HG03045 (cell line): ENCODE measurements around the gene PTPRO.

Experiments used
- ATAC-seq: cut with Tn5 transposase; IDR thresholded peaks from one replicate; pipeline ENCODE4 v1.9.1; 2021; ENCODE audit warnings: mild to moderate bottlenecking, moderate library complexity; ENCODE audit not compliant: unreplicated experiment

Gene PTPRO

GRCh38 chr12:15322164-15323061 is at the start of gene PTPRO:
Gene PTPRO (plus strand): TSS chr12:15322508.
- no peak for ATAC-seq

DNA sequence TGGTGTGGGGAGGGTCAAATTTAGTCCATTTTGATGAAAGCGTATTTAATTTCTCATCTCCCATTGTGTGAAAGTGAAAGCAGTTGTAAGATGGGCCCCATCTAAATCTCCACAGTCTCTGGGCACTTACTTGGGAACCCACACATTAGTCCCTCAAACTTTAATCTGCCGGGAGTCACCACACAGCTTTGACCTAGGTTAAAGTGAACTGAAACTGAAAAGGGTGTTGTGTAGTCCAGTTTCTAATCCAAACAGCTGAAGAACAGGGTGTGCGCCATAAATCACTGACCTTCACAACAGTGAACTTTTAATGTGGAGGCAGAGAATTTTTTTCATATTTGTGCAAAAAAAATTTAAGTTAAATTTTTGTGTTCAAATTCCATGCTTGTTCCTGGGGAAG is 48.4 kb upstream of the PTPRO start:
- ATAC-seq = no peak

GRCh38 chr12:15274561-15274967 is 47.7 kb upstream of the PTPRO start:
- no peak for ATAC-seq

DNA sequence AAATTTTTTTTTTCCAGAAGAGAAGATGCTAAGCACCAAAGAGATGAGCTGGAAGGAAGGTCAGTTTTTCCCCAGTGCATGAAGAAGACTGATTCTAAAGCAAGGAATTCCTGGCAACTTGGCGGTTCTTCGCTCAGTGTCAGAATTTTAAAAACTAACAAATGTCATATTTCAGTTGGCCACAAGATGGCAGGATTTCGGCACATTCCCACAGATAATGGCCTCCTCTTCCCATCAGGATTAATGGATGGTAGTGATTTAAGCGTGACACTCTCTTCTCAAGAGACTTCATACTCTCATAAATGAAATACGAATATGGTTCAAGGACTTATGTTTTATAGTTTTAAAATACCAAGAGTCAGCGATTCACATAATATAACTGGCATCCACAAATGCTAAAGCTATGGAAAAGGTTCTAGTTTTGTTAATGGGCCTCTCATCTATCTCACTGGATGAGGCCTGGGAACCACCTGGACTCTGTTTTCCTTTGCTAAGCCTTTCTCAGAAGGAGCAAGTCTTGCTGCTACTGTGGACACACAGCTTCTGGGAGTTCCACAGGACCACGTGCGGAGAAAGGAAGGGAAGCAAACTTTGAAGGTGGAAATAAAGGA is 46.1 kb upstream of the PTPRO start:
- no peak for ATAC-seq

DNA sequence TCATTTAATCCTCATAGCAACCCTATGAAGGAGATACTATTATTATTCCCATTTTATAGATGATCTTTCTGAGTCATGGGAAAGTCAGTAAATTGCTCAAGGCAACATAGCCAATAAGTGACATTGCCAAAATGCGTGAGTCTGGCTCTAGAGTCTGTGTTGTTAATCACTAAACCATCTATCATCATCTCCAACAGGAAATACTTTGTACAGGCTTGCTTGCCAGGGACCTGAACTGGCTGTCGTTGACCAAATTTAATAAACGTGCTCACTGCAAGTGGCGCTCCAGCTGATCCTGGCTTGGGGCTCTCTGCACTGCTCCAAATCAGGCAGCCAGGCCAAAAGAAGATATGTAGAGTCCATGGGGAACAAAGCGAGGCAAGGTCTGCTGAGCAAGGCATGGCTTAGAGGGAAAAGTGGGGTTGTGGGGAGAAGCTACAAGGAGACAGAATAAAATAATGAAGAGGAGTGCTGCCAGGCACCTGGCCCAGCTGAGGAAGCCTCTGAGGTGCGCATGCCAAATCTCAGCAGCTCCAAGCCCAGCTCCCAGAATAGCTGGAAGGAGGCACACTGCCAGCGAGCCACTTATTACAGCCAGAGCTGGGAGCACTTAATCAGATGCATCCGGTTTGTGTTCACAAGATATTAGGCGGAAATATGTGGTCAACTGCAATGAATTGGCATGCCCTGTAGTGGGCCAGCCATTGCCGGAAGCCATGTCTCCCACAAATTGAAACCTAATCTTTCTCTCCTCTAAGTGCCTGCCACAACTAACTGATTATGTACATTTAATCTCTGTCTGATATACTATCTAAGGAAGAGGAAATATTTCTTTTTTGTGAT is 43.3 kb upstream of the PTPRO start:
- ATAC-seq = no peak

GRCh38 chr12:15280930-15281329 is 41.4 kb upstream of the PTPRO start:
- no peak for ATAC-seq

DNA sequence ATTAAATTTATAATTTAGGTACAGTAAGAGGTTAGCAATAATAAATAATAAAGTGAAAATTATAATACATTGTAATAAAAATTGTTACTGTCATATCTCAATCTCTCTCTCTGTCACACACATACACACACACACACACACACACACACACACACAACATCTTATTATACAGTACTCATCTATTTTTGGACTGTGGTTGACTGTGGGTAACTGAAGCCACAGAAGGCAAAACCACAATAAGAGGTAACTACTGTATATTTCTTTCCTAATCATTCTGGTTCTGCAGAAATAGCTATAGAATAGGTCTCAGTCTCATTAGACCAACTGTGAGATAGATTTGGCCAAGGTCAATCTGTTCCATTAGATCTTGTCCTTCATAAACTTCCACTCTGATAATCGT is 33.1 kb upstream of the PTPRO start:
- no peak for ATAC-seq

GRCh38 chr12:15293731-15294130 is 28.6 kb upstream of the PTPRO start:
- ATAC-seq = no peak

- ATAC-seq = no peak
Measured at GRCh38 chr12:15299947-15300346, 22.4 kb upstream of the PTPRO start.

GRCh38 chr12:15304296-15304695 is 18.0 kb upstream of the PTPRO start:
- ATAC-seq = no peak

- no peak for ATAC-seq
Measured at GRCh38 chr12:15306605-15307004, 15.7 kb upstream of the PTPRO start.

DNA sequence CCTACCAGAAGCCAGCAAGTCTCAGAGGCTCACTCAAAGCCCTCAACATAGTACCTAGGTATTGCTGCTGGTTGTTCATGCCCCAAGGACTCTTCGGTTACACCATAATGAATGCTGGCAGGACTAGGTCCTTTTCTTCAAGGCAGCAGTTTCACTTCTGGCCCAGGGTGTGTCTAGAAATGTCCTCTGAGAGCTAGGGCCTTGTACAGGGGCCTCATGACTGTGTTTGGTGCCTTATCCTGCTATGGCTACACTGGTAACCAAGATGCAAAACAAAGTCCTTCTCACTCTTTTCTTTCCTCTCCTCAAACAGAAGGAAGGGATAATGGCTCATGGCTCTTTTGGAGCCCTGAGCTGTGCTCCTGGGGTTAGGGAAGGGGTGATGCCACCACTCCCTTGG is 15.2 kb upstream of the PTPRO start:
- no peak for ATAC-seq

DNA sequence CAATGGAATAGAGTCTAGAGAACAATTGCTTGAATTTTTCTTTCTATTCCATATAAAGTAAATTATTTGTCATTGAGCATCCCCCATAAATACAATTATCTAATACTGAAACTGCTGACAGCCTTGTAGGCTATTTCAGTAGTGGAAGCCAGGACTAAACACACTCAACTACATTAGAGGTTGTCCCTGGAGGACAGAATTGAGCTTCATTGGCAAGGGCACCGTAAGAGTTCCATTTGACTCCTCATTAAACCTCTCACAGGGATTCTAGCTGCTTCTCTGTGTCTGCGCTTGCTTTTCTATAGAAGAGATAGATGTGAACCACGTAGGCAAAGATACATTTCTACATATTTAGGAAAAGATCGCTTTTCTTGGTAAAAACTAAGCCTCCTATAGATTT is 3.5 kb upstream of the PTPRO start:
- no peak for ATAC-seq

DNA sequence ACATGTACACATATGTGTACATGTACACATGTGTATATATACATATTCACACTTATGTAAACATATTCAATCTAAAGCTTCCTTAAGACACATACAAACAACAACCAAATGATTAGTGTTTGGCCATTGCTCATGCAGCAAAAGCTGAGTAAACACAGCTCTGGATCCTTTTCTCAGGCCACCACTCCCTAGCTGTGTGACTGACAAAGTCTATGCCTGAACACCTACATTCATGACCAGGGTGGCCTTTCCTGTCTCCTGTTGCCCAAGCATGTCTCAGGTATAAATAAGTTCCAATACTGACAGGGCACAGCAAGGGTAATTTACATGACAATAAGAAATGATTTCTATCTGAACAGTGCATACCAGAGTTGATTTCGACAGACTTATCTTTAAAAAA is 1.4 kb upstream of the PTPRO start:
- ATAC-seq = no peak

DNA sequence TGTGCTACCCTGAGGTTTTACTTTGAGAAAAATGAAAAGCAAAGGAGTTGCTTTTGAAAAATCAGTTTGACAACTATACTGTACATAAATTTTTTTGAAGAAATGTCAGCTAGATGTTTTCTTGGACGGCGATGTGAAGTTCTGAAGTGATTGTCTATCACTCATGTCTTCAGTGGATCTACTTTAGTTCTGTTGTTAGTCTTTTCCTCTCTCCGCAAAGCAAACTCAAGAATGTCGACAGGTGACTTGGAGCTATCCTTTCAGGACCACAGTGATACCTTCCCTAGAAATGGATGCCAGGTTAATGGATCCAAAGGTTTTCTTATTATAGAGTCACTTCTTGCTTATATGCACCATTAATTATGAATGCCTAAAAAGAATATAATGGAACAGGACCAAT is 1.2 kb downstream of the PTPRO start:
- no peak for ATAC-seq

GRCh38 chr12:15329891-15330290 is 7.6 kb downstream of the PTPRO start:
- ATAC-seq = no peak

DNA sequence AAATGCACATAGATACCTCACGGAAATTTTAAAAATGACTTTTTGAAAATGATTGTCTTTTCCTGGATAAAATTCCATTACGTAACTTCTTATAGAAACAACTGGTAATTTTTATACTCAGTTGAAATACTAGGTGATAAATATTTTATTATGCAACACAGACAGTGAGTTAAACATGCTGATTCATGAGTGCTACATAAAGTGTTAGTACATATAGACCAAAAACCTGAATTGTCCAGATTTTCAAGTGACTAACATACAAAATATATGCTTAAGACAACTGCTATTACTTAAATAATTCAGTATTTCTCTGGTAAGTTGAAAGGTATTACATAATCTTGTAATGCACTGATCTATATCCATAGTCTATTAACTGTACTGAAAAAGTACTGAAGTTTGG is 11.9 kb downstream of the PTPRO start:
- no peak for ATAC-seq

DNA sequence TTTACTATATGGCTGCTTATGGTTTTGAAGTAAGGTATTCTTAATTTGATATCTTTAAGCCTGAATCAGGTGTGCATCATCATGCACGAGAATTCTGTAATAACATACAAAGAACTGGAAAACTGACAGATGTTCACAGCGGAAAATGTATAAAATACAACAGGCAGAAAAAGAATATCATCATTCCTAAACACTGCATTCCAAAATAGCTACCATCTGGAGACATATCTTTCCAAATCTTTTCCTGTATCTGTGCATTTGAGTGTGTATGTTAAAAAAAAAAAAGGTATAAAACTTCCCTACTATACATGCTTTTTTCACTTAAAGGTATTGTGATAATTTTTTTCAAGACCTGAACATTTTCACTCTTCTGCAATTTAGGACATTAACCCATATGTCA is 13.7 kb downstream of the PTPRO start:
- no peak for ATAC-seq

DNA sequence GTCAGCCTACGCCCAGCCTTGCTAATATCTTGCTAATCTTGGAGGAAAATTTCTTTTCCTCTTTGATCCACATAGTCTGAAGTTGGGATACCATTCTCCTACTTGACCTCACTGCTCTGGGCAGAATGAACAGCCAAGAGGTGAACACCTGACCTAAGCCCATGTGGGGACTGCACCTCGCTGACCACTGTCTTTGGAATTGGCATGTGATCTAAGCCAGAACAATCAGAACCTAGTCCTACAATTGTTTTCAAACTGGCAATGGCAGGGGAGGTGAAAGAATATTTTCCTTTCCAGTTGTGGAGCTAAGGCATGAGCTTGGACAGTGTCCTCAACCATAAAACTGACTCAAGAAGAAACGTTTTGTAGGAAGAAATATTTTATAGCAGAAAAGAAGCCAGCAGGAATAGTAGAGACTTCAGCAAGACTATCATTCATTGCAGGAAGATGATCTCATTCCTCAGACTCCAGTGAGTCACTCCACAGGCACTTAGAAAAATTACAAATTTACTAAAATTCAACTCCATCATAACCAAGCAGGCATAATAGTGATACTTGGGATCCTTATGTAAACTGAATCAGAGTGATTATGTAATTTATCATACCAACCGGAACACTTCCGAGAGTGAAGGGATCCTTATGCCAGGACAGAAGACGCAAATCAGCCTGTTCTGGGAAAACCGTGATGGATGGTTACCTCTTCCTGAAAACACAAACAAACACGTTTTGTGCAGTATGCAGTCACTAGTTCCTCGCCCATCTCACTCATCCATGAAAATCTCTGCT is 14.7 kb downstream of the PTPRO start:
- ATAC-seq = no peak

DNA sequence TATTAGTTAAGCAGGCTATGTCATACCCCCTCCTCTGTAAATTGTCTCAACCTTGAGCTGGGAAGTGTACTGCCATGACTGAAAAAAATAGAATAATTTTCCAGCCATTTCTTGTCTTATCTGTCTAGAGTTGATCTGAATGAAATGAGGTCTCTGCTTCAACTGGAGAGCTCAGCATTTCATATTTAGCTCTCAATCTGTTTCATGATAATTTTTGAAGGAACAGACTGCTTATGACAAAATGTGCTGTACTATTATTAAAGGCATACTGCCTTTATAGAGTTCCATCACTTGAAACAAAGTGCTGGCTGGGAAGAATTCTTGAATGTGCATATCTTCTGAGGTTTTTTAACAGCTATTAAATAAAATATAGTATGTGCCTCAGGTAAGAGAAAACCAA is 19.1 kb downstream of the PTPRO start:
- ATAC-seq = no peak

GRCh38 chr12:15344561-15344960 is 22.3 kb downstream of the PTPRO start:
- ATAC-seq = no peak
